ENCODE measurements around the gene UBR3. TPM values are rescaled to one million over a fixed set of nuclear protein-coding genes. Genes with fewer than 3 reads are reported as not detected.
"Not testable (repeated sequence)": the region's sequence is repeated elsewhere in the genome, so short reads cannot be mapped to it uniquely, and the experiment has no call there.

UBR3 gene
- total RNA-seq, 6 donors from 2014 or later: 27.8 to 126 (median 44.7) TPM

- no peak for TF ChIP-seq POLR2AphosphoS5 (IDR thresholded peaks at IDR 0.05)
- no peak for TF ChIP-seq CTCF (IDR thresholded peaks at IDR 0.05)
- TF ChIP-seq POLR2A (IDR thresholded peaks at IDR 0.05): no peak
- TF ChIP-seq EP300 (IDR thresholded peaks at IDR 0.05): no peak
- Histone ChIP-seq H3K9me3 (no peaks in the 10 kb centered on the region), H3K4me3 (no peak overlapping the region), H3K27ac (no peak overlapping the region), H3K27me3 (no peaks in the 10 kb centered on the region), H3K4me1 (no peaks in the 10 kb centered on the region), H3K36me3 (no peaks in the 10 kb centered on the region)
- WGBS, 2 donors: 100% methylated on average over 1 of the region's 1 CpG; no CpG with 5 or more reads in 1 of the 2 donors
- DNase-seq: no peak
- ATAC-seq (ENCODE audit: low FRiP score in 2 of 2): no peak
Measured at GRCh38 chr2:170121689-170122088, 294.4 kb downstream of the UBR3 start.

GRCh38 chr2:170122883-170123547 is 295.8 kb downstream of the UBR3 start:
- peak in 1 of 2 donors; percentile 53 for ATAC-seq (ENCODE audit: low FRiP score in 2 of 2)
- no peak overlapping the region for H3K27ac ChIP-seq
- no peak for DNase-seq

GRCh38 chr2:170123593-170123992 is 296.3 kb downstream of the UBR3 start:
- no peak overlapping the region for H3K27ac ChIP-seq
- no peaks in the 10 kb centered on the region for H3K4me1 ChIP-seq
- no peak overlapping the region for H3K4me3 ChIP-seq
- ATAC-seq (ENCODE audit: low FRiP score in 2 of 2) (no peak), DNase-seq (no peak)
- H3K9me3 ChIP-seq: no peaks in the 10 kb centered on the region
- no peaks in the 10 kb centered on the region for H3K36me3 ChIP-seq
- H3K27me3 ChIP-seq: no peaks in the 10 kb centered on the region
- TF ChIP-seq POLR2A (IDR thresholded peaks at IDR 0.05): no peak
- TF ChIP-seq EP300 (IDR thresholded peaks at IDR 0.05): no peak
- no peak for TF ChIP-seq CTCF (IDR thresholded peaks at IDR 0.05)
- no peak for TF ChIP-seq POLR2AphosphoS5 (IDR thresholded peaks at IDR 0.05)
- WGBS, 2 donors: 40 to 62% methylated on average over 2 of the region's 2 CpGs

More at GRCh38 chr2:170122883-170123547, 295.8 kb downstream of the UBR3 start:
- Histone ChIP-seq H3K36me3 (no peaks in the 10 kb centered on the region), H3K9me3 (no peaks in the 10 kb centered on the region), H3K4me3 (no peak overlapping the region), H3K4me1 (no peaks in the 10 kb centered on the region), H3K27me3 (no peaks in the 10 kb centered on the region)
- TF ChIP-seq POLR2AphosphoS5 (IDR thresholded peaks at IDR 0.05) (no peak), POLR2A (IDR thresholded peaks at IDR 0.05) (no peak), EP300 (IDR thresholded peaks at IDR 0.05) (no peak), CTCF (IDR thresholded peaks at IDR 0.05) (no peak)

- DNase-seq: peak in 1 of 2 donors; percentile 31
- not testable (repeated sequence) for H3K36me3 ChIP-seq; ATAC-seq (ENCODE audit: low FRiP score in 2 of 2); H3K27ac ChIP-seq; H3K4me3 ChIP-seq; H3K27me3 ChIP-seq; H3K9me3 ChIP-seq; H3K4me1 ChIP-seq
- 72 to 88% methylated on average over 7 to 8 of the region's 8 CpGs for WGBS, 2 donors
Measured at GRCh38 chr2:170126138-170126728, 299.0 kb downstream of the UBR3 start.

Small RNAs within 50 kb of the gene (small RNA-seq; reads per million reads assigned to genes)
- 0 reads per million in 4 donors for gene RNU6-1006P

Other genes with a start within 250 kb of the UBR3 start
- gene PPIG, start 243.1 kb upstream of the UBR3 start, total RNA-seq: 10 to 100 TPM; 27.3 to 69.5 (median 46.2) TPM
- gene CFAP210, start 133.0 kb upstream of the UBR3 start, total RNA-seq: 10 to 100 TPM in 1 of 6 donors, 1 to 10 TPM in 4, not detected in 1; 1.4 to 14.7 (median 2.6) TPM
- gene PHOSPHO2, start 133.0 kb upstream of the UBR3 start, total RNA-seq: 10 to 100 TPM in 2 of 6 donors, 1 to 10 TPM in 4; 3.7 to 29.3 (median 5.3) TPM
- 10 to 100 TPM in 1 of 6 donors, 1 to 10 TPM in 5; 6.0 to 10.0 (median 7.7) TPM for gene KLHL23, start 93.6 kb upstream of the UBR3 start, total RNA-seq
- gene SSB, start 28.6 kb upstream of the UBR3 start, total RNA-seq: 100 to 1,000 TPM in 1 of 6 donors, 10 to 100 TPM in 5; 29.3 to 111 (median 55.7) TPM
- 10 to 100 TPM; 13.4 to 37.1 (median 31.2) TPM for gene METTL5, start 2.5 kb upstream of the UBR3 start, total RNA-seq